HG03135 (cell line): ENCODE data around the gene NRCAM.
"Not testable (repeated sequence)": the region's sequence is repeated elsewhere in the genome, so short reads cannot be mapped to it uniquely, and the experiment has no call there.

Experiments
- ATAC-seq: cut with Tn5 transposase; IDR thresholded peaks from one replicate; pipeline ENCODE4 v1.9.1; 2021; ENCODE audit warnings: mild to moderate bottlenecking, moderate library complexity; ENCODE audit not compliant: unreplicated experiment

NRCAM gene

DNA sequence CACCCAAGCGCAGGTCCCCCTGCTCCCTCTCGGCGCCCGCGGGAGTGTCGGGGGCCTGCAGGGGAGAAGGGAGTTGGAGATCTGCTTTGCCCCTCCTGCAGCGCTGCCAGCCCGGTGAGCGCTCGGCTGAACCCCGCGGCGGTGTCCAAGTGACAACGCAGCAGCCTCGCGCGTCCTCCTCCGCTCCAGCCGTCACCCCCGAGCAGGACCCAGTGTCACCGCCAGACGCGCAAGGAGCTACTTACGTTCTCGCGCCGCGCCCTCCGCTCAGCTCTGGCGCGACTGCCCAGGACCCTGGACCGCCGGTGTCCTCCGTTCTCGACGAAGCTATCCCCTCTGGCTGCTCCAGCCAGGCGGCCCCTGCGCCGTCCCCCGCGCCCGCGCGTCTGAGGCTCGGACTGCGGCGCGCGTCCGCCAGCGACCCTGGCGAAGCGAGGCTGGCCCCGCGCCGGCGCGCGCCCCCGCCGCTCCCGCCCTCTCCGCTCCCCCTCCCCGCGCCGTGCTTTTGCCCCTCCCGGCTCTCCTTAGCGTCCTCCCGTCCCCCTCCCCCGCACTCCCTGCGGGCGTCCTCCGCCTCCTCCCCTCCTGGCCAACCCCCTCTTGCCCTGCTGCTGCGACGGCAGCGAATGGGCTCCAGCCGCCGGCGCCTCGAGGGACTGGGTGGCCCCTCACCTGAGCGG, at the start of gene NRCAM:
NRCAM (minus strand) TSS at position 439 of the 680 bp plus-strand sequence. CDS start 216,372 bp downstream, outside the sequence.
- peak; percentile 43 for ATAC-seq

DNA sequence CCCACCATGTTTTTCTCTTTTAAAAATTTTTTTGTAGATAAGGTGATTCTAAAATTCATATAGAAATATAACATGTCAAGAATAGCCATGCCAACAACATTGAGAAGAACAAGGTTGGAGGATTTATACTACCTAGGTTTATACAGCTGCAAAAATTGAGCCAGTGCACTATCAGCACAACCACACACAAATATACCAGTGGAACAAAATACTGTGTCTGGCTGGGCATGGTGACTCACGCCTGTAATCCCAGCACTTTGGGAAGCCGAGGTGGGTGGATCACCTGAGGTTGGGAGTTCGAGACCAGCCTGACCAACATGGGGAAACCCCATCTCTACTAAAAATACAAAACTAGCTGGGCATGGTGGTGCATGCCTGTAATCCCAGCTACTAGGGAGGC, 48.3 kb upstream of the NRCAM start:
- ATAC-seq: not testable (repeated sequence)

DNA sequence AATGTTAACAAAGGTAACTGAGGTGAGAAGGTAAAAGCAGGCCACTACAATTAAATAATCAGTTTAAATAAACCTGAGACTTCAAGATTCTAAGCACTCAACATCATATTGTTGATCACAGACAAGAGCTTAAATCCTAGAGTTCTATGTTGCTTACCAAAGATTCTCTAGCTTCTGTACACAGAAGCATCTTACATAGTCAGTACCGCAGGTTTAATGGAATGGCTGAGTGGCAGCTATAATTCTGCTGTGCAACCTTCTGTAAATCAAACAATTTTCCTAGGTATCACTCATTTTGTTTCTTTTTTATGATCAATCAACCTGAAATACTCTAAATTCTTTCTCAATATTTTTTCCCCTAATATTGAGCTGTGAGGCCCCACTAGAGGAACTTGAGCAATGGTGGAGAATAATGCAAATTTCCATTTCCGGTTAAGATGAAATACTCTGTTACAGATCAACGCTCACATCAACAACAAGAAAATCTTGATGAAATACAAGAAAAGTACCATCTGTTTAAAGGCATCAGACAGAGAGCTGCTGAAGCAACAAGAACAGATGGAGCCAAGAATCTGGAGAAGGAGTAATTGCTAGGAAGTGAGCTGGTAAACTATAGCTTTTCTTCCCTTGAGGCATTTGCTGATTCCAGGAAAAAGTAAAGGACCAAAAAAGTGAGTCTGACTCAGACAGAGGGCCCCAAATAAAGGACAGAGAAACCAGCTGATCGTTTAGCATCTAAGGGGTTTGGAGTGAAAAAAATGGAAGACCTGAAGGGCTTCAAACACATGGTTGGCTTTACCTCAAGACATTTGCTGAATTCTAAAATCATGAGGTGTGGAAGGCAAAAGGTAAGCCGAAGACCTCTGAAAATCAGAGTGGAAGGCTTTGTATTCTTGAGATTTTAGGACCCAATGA, 47.1 kb upstream of the NRCAM start:
- ATAC-seq: peak; percentile 96

DNA sequence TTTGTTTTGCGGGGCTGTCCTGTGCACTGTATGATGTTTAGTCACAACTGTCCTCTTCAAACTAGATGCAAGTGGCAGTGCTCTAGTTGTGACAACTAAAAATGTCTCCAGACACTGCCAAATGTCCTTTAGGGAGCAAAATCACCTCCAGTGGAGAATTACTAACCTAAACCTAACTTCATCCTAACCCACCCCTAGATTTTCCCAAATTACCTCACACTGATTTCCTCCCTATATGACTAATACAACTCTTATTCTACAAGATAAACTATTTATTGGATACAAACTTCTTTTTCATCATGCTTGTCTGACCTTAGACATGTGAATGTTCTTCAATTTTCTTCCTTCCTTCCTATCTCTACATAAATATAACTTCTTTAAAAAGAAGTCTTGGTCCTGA, 43.3 kb upstream of the NRCAM start:
- ATAC-seq: no peak

DNA sequence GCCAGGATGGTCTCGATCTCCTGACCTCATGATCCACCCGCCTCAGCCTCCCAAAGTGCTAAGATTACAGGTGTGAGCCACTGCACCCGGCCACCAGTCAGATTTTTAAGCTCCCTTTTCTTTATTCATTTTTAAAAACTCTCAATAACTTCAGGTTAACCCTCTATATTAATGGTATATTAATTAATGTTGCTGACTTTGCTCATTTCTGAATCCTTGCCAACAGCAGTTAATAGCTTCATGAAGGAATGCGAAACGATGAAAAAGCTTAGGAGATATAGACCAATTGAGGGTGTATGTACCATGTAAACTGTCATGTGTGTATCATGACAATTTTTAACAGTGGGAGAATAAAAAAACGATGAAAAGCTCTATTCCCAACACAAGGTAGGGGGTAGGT, 42.2 kb upstream of the NRCAM start:
- ATAC-seq: no peak

DNA sequence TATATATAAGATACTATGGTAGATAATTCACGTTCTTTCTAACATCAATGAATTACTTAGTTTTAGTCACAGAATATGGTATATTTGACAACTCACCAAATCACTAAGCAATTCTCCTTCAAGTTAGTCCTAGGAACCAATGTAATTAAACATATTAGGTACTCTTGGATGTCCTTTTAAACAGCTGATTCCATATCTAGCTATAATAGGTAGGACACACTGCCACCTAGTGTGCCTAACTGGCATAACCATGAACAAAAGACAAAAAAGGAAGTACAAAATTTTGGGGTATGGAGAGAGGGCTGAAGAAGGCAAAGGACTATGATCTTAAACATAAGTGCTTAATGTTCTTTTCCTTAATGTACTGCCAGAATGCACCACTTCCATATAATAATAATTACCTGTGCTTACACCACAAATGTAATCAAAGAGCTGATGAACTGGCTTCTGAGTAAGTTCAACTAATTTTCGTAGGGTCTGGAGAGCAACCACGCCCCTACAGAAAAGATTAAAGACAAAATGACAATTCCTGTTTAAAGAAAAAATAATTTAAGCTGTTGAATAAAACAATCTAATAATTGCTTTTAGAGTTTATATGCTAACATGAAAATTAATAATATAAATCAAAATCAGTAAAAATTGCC, 41.0 kb upstream of the NRCAM start:
- peak; percentile 74 for ATAC-seq

DNA sequence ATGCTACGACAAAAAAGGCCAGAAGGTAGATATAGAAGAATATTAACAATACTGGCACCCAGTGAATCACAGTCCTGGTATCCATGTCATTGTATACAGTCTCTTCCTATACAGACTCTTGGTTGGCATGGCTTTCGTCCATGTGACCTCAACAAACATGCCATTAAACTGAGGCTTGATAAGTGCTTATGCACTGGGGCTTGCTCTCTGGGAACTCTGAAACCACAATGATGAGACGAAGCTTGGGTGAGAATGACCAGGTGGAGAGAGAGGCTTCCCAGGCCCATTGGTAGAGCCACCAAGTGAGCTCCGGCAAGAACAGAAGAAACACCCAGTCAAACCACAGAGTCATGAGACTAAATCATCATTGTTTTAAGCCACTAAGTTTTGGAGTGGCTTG, 36.5 kb upstream of the NRCAM start:
- no peak for ATAC-seq

DNA sequence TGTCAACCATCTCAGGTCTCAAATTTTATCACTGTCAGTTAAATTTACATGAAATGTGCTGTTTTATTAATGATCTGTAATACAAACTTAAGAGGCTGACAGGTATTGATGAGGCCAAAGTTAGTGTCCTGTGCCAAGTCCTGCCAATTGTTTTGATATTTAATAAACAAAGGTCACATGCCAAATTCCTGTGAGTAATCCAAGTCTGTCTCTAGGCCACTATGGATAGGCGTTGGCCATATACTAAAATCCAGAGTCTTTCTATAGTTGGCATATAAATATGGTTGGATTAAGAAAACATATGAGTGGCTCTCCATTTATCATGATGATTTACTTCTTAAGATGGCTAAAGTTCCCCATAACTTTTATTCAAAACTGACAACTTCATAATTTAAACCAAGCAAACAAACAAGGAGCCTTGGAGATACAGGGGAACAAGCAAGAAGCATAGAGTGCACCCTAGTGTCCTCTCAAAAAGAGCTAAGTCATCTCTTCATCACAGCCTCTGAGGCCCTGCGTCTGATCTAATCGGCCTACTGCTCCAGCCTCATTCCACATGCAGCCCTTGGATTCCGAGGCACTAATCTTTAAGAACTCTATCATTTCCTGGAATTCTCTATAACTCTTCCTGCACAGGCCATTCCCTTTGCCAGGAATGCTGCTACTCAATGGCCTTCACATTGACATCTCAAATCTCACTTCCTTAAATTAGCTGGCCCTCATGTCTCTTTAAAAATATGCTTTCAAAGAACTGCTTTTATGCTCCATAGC, 32.7 kb upstream of the NRCAM start:
- ATAC-seq: no peak

DNA sequence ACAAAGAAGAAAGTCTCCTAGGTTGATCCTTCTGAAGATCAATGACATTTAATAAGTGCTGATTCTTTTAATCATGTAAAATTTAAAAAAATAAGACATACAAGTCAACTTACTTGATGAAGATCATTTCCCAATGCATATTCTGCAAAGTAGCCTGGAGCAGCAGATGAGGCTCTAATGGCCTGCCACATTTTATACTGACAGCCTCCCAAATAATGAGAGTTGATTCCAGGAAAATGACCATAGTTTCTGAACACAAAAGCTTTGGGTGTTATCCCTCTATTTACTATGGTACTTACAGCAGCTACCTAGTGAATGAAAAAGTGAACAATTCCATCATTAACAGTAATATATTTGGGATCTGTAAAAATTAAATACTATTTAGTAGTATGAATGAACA, 31.4 kb upstream of the NRCAM start:
- no peak for ATAC-seq

DNA sequence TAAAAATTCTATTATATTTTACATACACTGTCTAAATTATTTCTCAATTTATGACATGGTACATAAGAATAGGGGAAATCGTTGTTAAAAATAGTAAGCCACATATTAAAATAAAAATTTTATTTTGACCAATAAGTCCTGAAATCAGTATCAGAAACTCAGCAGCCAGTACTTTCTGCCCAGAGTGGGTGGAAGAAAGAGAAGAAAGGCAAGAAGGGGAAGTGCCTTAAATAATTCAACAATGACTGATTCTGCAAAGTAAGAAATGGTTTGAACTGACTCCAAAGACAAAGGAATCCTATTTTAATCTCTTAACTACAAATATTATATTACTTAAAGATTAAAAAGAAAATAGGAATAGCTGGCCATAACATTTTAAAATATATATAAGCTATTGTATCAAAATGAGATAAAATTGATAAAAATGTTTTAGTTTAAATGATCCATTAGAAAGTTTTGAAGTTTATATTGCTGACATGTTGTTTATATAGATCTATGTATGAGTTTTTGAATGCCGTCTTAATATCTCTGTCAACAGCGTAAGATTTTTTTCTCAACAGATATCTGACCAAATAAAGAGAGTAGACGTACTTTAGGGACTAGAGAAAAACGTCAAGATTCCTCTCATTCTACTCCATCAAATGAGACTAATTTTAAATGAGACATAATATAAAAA, 30.2 kb upstream of the NRCAM start:
- ATAC-seq: no peak

DNA sequence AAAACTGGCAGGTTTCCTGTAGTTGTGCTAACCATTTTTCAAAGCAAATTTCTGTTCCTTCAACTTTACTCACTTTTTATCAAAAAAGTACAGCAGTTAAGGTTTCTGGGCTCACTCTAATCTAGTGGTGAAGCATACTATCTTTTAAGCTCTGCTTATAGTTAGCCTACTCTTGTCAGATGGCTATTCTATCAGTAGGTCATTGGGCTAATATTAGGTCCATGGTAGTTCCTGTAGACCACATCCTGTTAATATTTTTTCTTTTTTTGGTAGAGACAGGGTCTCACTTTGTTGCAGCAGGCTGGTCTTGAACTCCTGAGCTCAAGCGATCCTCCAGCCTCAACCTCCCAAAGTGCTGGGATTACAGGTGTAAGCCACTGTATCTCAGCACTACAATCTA, 27.9 kb upstream of the NRCAM start:
- ATAC-seq: no peak

DNA sequence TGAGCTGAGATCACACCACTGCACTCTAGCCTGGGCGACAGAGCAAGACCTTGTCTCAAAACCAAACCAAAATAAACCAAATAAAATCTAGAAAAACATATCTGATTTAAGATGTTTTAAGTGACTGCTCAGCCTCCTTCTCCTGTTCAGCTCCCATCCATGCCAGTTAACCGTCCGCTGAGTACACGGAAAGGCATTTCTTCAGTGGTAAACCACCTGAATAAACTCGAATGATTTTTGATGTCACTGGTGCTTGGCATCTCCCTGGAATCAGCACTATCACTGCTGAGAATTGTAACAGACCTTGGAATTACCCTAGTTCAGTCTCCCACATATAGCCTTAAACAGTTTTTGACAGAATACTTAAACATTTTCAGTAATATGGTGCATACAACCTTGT, 24.1 kb upstream of the NRCAM start:
- no peak for ATAC-seq

DNA sequence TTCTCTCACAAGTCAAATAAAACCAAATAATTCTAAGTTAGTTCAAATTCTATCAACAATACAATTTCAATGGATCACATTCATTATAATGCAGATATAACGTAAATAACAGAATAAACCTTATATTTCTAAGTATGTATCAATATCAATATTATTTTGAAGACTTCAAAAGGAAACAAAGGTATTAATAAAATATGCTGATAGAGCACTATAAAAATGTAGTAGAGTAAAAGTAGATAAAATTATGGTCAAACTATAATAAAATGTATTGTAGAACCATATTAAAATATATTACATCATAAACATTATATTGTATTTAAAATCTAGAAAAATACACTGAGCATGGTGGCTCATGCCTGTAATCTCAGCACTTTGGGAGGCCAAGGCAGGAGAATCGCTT, 23.5 kb upstream of the NRCAM start:
- ATAC-seq: no peak

DNA sequence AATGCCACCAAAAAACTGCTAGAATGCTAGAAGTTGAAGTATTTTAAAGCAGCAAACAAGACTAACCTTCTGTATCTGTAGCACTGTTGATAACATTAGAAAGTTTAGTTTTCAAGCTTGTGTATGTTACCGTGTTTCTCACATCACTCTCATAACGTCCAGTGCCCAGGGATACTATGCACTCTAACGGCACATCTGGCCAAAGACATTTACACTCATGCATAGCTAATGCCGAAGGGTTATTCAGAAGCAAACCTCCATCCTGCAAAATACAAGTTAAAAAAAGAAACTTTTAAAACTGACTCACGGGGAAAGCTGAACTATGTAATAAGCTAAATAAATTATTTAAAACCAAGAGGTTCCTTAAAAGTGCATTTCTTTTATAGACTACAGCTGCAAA, 22.9 kb upstream of the NRCAM start:
- no peak for ATAC-seq

DNA sequence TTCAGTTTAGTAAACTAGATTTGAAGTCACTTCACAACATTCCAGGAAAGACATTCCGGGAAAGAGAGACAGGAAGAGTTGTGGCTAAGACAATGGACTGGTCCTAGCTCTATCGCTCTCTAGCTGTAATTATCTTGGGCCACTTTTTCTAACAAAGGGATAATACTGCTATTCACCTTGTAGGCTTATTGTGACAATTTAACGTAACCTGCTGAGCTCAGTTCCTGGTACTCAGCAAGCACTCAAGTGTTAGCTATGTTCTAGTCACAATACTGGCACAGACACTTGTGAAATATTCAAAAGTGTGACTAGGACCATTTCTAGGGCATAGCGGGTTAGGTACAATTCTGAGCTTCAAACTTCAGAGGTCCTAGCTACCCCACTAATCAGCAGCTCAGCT, 12.0 kb upstream of the NRCAM start:
- no peak for ATAC-seq

DNA sequence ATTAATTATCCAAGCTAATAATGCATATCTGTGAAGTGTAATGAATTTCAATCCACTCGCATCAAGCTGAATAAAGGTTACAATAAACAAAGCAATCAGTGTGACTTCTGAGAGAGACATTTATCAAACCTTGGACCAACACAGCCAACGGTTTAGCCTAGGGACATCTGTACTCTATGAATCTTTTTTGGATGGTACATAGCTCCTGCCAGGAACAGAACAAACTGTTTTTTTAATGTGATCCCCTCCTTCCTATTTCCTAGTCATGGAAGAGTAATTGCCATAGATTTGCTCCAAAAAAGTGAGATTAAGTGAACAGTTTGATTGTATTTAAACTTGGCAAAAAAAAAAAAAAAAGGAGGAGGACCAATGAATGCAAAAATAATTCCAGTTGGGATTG, 11.2 kb upstream of the NRCAM start:
- ATAC-seq: no peak

DNA sequence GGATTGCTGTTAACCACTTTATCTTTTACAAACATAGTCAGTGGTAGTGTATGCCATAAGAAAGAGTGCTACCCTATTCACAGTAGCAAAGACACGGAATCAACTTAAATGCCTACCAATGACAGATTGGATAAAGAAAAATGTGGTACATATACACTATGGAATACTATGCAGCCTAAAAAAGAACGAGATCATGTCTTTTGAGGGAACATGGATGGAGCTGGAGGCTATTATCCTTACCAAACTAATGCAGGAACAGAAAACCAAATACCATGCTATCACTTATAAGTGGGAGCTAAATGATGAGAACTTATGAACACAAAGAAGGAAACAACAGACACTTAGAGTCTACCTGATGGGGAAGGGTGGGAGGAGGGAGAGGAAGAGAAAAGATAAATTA, 10.1 kb upstream of the NRCAM start:
- ATAC-seq: not testable (repeated sequence)

DNA sequence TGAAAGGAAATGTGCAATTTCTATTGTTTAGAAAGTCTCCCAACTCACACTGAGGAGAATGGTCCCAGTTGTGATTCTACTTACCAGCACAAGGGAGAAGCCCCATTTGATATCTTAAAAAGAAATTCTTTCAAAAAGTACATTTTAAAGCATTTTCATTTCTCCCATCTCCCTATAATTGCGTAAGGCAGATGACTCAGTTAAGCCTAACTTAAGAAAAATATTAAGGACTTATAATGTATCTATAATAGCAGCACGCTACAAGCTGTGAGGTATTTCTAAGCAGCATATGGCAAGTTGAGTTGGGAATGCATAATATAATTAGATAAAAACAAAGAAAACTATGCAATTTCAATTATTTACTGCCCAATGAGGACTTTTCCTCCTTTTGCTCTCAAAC, 8.5 kb upstream of the NRCAM start:
- no peak for ATAC-seq

DNA sequence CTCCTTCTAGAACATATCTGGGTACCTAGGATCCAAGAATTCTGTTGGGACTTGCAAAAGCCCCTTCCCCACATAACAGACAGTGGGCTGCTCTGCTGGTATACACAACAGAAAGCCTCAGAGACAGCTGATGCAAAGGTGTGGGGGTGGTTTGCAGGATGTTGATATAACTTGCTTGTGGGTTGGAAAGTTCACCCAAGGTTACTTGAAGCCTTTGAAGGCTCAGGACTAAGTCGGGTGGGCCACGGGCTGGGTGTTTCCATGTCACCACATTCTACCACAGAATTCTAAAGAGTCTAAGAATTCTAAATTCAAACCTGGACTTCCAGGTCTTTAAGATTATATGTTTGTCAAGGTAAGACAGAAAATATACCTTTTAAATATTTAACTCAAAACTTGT, 7.4 kb upstream of the NRCAM start:
- no peak for ATAC-seq

DNA sequence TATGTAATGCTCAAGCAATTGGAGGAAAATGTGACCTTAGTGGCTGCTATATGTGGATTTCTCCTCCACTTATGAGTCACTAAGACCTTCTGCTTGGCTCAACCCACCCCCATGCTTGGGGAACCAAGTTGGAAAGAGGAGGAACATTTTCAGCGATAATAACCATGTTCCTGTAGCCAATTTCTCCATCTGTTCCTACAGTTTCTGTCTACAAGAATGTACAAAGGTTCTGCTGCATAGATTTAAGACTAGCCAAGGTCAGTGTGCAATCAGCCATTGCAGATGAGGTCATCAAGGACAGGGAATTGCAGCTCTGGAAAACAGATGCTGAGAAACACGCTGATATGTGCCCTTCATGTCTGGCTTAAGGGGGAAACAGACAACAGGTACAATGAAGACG, 5.6 kb upstream of the NRCAM start:
- ATAC-seq: no peak

DNA sequence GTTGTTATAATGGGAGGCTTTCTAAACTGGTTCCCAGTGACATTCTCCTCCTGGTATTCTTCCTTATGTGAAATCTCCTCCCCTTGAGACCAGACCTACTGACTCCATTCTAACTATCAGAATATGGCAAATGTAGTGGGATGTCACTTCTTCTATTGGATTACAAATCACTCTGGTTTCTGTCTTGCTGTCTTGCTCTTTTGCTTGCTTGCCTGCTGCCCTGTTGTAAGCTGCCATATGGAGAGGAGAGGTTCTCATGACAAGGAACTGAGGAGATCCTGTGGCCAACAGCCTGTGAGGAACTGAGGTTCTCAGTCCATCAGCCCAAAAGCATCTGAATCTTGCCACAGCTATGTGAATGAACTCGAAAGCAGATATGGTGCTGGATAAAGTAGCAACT, 4.7 kb upstream of the NRCAM start:
- no peak for ATAC-seq
